ENCODE data around the gene LGALS7B. TPM values are rescaled to one million over a fixed set of nuclear protein-coding genes. Genes with fewer than 3 reads are reported as not detected.

LGALS7B gene
- total RNA-seq = not detected in 2 replicates

DNA sequence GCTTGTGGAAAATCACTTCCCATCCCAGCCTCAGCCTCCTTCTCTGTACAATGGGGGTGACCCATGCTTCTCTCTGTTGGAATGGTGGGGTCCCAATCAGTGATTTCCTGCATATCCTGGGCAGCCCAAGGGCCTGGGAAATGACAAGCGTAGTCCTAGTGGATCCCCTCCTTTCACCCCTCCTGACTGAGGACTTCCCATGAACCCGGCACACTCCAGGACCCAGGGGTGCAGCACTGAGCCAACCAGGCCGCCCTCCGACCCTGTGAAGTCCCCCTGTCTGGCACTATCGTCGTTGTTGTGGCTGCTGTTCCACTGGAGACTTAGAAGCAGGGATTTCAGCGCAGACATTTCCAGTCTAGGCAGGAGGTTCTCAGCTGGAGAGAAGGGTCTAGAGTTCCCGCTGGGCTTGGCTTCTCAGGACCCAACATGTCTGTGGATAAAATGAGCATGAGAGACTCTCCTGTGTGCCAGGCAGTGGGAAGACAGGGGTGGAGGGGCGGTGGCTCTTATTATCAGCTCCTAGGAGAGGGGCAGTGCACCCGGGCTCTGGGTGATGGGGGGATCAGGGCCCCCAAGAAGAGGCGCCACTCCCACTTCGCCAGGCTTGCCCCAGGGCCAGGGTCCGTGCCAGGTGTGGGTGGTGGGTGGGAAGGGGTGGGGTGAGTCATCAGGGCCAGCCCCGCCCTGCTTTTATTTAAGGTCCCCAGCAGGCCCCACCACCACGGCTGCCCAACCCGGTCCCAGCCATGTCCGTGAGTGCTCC lies at the start of gene LGALS7B:
Gene LGALS7B, plus strand, starts transcription at position 723 of the 766 bp plus-strand sequence. Its CDS starts 27 bp downstream, at position 750.
- no peak for DNase-seq (ENCODE audit: low read depth)
- no peak within 1 kb of the TSS for H3K4me3 ChIP-seq (ENCODE audit: low read depth, low read length)
- TF ChIP-seq, protein P1, sequence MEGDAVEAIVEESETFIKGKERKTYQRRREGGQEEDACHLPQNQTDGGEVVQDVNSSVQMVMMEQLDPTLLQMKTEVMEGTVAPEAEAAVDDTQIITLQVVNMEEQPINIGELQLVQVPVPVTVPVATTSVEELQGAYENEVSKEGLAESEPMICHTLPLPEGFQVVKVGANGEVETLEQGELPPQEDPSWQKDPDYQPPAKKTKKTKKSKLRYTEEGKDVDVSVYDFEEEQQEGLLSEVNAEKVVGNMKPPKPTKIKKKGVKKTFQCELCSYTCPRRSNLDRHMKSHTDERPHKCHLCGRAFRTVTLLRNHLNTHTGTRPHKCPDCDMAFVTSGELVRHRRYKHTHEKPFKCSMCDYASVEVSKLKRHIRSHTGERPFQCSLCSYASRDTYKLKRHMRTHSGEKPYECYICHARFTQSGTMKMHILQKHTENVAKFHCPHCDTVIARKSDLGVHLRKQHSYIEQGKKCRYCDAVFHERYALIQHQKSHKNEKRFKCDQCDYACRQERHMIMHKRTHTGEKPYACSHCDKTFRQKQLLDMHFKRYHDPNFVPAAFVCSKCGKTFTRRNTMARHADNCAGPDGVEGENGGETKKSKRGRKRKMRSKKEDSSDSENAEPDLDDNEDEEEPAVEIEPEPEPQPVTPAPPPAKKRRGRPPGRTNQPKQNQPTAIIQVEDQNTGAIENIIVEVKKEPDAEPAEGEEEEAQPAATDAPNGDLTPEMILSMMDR (IDR thresholded peaks at IDR 0.05; ENCODE audit: insufficient read depth, low read depth, low read length) = no peak

DNA sequence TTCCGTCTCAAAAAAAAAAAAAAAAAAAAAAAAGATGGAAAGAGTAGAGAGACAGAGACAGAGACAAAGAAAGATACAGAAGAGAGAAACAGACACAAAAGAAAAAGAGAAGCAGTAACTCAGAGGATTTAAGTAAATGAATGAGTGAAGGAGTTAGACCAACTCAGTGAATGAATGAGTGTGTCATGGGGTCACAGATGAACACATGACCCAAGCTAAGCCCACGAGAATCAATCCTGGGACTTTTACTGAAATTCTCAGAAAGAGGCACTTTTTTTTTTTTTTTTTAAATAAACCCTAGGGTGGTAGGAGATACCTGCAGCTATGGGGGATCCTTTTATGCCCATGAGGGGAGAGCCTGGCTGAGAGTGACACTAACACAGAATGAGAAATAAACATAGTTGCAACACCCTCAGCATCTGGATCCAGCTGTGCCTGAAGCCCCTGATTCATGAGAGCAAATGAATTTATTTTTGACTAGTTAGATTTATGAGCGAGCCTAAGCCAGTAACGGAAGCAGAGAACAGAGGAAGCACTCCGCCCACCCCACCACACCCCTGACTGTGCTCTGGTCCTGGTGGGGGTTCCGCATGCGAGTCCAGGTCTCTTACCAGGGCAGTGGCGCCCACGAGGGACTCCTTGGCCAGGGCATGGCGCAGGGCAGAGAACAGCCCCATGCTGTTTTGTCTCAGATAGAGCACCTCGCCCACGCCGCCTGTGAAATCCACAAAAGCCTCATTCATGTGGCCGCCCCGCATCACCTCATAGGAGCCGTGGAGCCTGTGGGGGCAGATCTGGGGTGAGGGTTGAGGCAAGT lies 49.4 kb upstream of the LGALS7B start:
- no peak overlapping the region for H3K4me3 ChIP-seq (ENCODE audit: low read depth, low read length)
- TF ChIP-seq, protein P1 (IDR thresholded peaks at IDR 0.05; ENCODE audit: insufficient read depth, low read depth, low read length) = no peak
- DNase-seq (ENCODE audit: low read depth) = no peak

DNA sequence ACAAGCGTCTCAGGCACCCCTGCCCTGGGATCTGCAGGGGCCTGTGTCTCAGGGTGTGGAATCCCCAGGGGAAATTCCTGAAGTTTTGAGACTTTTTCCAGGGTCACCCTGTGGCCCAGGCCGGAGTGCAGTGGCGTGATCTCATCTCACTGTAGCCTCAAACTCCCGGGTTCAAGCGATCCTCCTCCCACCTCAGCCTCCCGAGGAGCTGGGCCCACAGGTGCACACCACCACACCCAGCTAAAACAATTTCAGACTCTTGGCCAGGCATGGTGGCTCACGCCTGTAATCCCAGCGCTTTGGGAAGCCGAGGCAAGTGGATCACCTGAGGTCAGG lies 48.8 kb upstream of the LGALS7B start:
- DNase-seq (ENCODE audit: low read depth) = no peak
- TF ChIP-seq, protein P1 (IDR thresholded peaks at IDR 0.05; ENCODE audit: insufficient read depth, low read depth, low read length) = no peak

DNA sequence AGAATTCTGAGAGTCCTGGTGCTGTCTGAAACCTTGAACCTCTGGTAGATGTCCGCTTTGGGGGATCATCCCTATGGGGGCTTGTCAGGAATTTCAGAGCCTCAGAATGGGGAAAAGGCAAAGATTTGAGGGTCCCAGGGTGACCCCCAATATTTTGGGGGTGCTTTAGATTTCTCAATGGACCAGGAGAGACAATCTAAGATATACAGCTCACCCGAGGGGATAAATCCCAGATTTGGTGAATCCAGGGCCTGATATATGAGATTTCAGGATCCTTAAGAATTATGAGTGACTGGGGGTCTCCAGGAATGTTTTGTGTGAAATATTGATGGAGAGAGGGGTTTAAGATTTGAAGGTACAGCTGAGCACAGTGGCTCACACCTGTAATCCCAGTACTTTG lies 48.1 kb upstream of the LGALS7B start:
- TF ChIP-seq, protein P1 (IDR thresholded peaks at IDR 0.05; ENCODE audit: insufficient read depth, low read depth, low read length) = no peak
- no peak overlapping the region for H3K4me3 ChIP-seq (ENCODE audit: low read depth, low read length)
- DNase-seq (ENCODE audit: low read depth) = no peak

More for the DNA sequence above, 48.8 kb upstream of the LGALS7B start:
- H3K4me3 ChIP-seq (ENCODE audit: low read depth, low read length) = no peak overlapping the region

DNA sequence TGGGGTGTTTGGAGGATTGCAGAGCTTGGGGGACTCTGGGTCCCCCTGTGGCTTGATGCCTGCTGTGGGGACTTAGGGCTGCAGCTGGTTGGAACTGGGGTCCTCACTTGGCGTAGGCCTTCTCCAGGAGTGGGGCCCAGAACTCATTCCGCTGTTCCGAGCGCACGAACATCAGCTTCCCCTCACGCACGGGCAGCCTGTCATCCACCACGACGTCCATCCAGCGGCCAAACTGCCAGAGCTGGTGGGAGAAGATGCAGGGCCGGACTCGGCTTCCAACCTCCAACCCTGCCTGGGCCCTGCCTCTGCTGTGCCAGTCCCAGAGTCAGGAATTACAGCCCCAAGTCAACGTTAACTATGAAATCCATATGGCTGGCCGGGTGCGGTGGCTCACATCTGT lies 47.3 kb upstream of the LGALS7B start:
- H3K4me3 ChIP-seq (ENCODE audit: low read depth, low read length) = no peak overlapping the region
- TF ChIP-seq, protein P1 (IDR thresholded peaks at IDR 0.05; ENCODE audit: insufficient read depth, low read depth, low read length) = no peak
- no peak for DNase-seq (ENCODE audit: low read depth)

DNA sequence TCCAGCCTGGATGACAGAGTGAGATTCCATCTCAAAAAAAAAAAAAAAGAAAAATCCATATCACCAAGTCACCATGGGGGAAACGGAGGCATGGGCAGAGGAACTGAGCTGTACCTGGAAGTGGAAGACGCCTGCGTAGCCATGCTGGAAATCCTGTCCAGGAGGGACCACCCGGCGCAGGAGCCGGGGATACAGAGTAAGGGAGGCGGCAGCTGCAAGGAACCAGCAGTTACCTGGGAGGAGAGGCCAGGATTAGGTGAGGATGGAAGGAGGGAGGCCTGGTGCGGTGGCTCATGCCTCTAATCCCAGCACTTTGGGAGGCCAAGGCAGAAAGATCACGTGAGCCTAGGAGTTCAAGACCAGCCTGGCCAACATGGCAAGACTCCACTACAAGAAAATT lies 46.7 kb upstream of the LGALS7B start:
- TF ChIP-seq, protein P1 (IDR thresholded peaks at IDR 0.05; ENCODE audit: insufficient read depth, low read depth, low read length) = no peak
- no peak for DNase-seq (ENCODE audit: low read depth)
- H3K4me3 ChIP-seq (ENCODE audit: low read depth, low read length) = no peak overlapping the region
